ENCODE data around the gene SH2B3. TPM values are rescaled to one million over a fixed set of nuclear protein-coding genes. Genes with fewer than 3 reads are reported as not detected.

Gene SH2B3
- total and polyA plus RNA-seq, 2 donors from 2014 or later: 7.3 to 35.0 TPM

- TF ChIP-seq CTCF (IDR thresholded peaks at IDR 0.05; ENCODE audit: borderline replicate concordance, extremely low read depth, insufficient read depth): no peak
- FAIRE-seq (no peak), DNase-seq (no peak)
- Histone ChIP-seq H3K9me3 (ENCODE audit: control insufficient read depth in 2 of 3, insufficient read depth in 1 of 3, low read length in 3 of 3) (no peaks in the 10 kb centered on the region), H3K4me3 (ENCODE audit: low read length in 3 of 3) (no peak overlapping the region), H3K36me3 (ENCODE audit: control insufficient read depth in 2 of 3, insufficient read depth in 3 of 3, low read length in 3 of 3) (no peaks in the 10 kb centered on the region), H3K27me3 (ENCODE audit: control insufficient read depth, insufficient read depth, low read length) (no peaks in the 10 kb centered on the region), H3K9ac (ENCODE audit: low read length in 3 of 3) (peak overlapping the region in 1 of 3 donors; percentile 26), H3K4me1 (ENCODE audit: control insufficient read depth in 2 of 3, insufficient read depth in 2 of 3, low read depth in 1 of 3, low read length in 3 of 3) (peaks cover 0 to 49% (median 4%) of the 10 kb centered on the region in 3 donors), H3K27ac (ENCODE audit: low read depth in 2 of 2, low read length in 2 of 2) (peak overlapping the region; percentile 65 to 67)
- intact Hi-C loops (cut with DNase I): no loop called here
These were observed 5.6 kb downstream of the SH2B3 start for GRCh38 chr12:111411185-111411764.

GRCh38 chr12:111412007-111412829 is 6.5 kb downstream of the SH2B3 start:
- Histone ChIP-seq H3K9me3 (ENCODE audit: control insufficient read depth in 2 of 3, insufficient read depth in 1 of 3, low read length in 3 of 3) (no peaks in the 10 kb centered on the region), H3K27me3 (ENCODE audit: control insufficient read depth, insufficient read depth, low read length) (no peaks in the 10 kb centered on the region), H3K27ac (ENCODE audit: low read depth in 2 of 2, low read length in 2 of 2) (peak overlapping the region; percentile 65 to 67), H3K36me3 (ENCODE audit: control insufficient read depth in 2 of 3, insufficient read depth in 3 of 3, low read length in 3 of 3) (no peaks in the 10 kb centered on the region), H3K4me1 (ENCODE audit: control insufficient read depth in 2 of 3, insufficient read depth in 2 of 3, low read depth in 1 of 3, low read length in 3 of 3) (peaks cover 0 to 42% (median 4%) of the 10 kb centered on the region in 3 donors), H3K9ac (ENCODE audit: low read length in 3 of 3) (peak overlapping the region in 1 of 3 donors; percentile 12), H3K4me3 (ENCODE audit: low read length in 3 of 3) (no peak overlapping the region)
- DNase-seq (peak in 2 of 5 donors; percentile 37 to 84), FAIRE-seq (no peak)
- TF ChIP-seq CTCF (IDR thresholded peaks at IDR 0.05; ENCODE audit: borderline replicate concordance, extremely low read depth, insufficient read depth): no peak
- intact Hi-C loops (cut with DNase I): no loop called here

GRCh38 chr12:111412830-111413441 is 7.2 kb downstream of the SH2B3 start:
- intact Hi-C loops (cut with DNase I): no loop called here
- Histone ChIP-seq H3K36me3 (ENCODE audit: control insufficient read depth in 2 of 3, insufficient read depth in 3 of 3, low read length in 3 of 3) (no peaks in the 10 kb centered on the region), H3K9me3 (ENCODE audit: control insufficient read depth in 2 of 3, insufficient read depth in 1 of 3, low read length in 3 of 3) (no peaks in the 10 kb centered on the region), H3K9ac (ENCODE audit: low read length in 3 of 3) (no peak overlapping the region), H3K27me3 (ENCODE audit: control insufficient read depth, insufficient read depth, low read length) (no peaks in the 10 kb centered on the region), H3K27ac (ENCODE audit: low read depth in 2 of 2, low read length in 2 of 2) (no peak overlapping the region), H3K4me3 (ENCODE audit: low read length in 3 of 3) (no peak overlapping the region), H3K4me1 (ENCODE audit: control insufficient read depth in 2 of 3, insufficient read depth in 2 of 3, low read depth in 1 of 3, low read length in 3 of 3) (peaks cover 0 to 35% (median 4%) of the 10 kb centered on the region in 3 donors)
- no peak for DNase-seq
- TF ChIP-seq CTCF (IDR thresholded peaks at IDR 0.05; ENCODE audit: borderline replicate concordance, extremely low read depth, insufficient read depth): no peak
- FAIRE-seq: no peak
